GM19351 (cell line): Measurements from ENCODE around the gene CYTH4.

ENCODE experiments used
- ATAC-seq: cut with Tn5 transposase; IDR thresholded peaks from one replicate; pipeline ENCODE4 v1.9.1; 2021; ENCODE audit warnings: mild to moderate bottlenecking, moderate library complexity; ENCODE audit not compliant: unreplicated experiment

CYTH4 gene

DNA sequence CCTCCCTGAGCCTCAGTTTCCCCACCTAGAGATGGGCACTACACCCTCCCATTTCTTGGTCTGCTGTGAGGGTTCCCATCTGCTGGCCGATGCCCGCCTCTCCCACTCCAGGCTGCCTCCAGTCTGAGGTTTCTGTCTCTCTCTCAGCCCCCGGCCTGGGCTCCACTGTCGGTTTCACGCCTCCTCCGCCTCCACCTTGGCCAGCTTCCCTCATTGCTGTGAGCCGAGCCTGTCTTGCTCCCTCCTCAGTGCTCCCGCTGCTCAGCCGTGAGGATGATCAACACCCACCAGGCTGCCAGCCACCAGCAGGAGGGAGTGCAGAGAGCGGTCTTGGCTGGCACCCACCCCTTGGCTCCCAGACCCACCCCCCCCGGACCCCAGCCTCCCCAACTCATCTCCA lies 61.0 kb downstream of the CYTH4 start:
- no peak for ATAC-seq

DNA sequence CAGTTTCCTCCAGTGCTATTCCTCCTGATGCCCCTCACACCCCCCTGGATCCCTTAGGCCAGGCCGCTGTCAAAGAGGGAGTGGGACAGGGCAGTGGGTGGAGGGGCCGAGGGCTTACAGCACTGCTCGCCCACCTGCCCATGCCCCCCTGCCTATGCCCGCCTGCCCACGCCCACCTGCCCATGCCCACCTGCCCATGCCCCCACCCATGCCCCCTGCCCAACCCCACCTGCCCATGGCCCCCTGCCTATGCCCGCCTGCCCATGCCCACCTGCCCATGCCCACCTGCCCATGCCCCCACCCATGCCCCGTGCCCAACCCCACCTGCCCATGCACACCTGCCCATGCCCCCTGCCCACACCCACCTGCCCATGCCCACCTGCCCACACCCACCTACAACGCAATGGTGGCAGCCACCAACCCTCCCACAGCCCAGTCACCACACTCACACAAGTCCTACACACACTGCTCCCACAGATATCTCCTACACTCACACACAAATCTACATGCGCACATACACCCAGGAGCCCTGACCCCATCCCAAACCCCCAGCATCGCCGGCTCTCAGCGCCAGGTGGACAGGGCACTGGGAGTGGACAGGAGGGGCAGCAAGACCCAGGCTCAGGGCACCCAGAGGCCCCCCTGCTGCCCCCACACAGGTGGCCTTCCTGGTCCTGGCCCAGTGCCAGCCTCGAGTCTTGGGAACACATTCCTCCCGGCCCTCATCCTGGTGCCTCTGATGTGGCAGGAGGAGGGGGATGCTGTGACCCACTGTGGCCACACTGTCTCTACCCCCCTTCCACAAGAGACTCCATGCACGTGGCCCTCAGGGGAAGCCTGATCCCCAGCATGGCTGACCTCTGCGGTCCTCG lies 61.8 kb downstream of the CYTH4 start:
- no peak for ATAC-seq

DNA sequence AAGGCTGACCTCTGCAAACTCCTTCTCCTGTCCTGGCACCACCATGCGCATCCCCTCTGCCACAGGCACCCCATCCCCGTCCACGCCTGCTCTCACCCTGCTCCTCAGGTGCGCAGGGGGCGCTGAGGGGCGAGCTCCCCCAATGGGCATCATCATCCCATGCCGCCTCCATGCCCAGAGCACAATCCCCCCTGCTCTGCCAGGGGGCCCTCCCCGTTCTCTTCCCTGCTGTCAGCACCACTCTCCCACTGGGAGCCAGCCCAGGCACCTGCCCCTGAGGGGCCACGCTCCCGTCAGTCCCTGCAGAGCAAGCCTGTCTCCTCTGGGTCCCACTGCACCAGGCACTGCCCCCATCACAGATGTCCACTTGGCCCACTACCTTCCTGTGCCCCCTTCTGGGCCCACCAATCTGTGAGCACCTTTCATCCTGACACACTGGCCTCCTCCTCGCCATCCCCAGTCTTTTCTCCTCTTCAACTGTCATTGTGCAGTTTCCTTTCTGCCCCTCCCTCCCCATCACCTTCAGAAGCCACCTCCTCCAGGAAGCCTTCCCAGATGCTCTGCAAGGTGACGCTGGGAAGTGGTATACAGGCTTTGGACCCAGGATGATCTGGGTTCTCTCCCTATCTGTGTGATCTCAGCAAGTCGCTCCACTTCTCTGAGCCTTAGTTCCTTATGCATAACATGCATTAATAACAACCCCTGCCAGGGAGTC lies 62.6 kb downstream of the CYTH4 start:
- ATAC-seq: no peak

DNA sequence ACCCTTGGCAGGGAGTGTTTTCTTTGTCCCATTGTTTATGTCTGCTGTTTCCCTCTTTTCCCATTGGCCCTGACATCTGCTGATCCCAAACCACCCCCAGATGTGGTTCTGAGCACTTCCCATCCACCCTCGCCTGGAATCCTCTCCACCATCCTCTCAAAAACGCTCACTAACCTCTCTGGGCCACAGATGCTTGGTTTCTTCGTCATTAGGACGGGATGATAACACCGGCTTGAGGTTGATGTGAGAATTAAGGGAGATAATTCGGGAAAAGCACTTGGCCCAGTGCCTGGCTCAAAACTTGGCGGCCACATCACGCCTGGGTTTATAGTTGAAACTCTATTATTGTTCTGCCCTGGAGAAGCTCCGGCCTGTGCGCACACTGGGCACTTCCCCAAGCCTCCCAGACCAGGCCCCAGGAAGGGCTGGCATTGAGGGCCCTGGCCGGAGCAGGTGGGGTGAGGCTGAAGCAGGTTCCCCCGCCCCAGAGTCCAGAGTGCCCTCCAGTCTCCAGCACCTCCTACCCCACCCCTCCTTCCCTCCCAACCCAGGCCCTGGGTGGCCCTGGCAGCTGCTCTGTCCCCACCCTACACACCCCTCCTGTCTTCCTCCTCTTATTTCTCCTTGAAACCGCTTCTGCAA lies 63.7 kb downstream of the CYTH4 start:
- no peak for ATAC-seq

DNA sequence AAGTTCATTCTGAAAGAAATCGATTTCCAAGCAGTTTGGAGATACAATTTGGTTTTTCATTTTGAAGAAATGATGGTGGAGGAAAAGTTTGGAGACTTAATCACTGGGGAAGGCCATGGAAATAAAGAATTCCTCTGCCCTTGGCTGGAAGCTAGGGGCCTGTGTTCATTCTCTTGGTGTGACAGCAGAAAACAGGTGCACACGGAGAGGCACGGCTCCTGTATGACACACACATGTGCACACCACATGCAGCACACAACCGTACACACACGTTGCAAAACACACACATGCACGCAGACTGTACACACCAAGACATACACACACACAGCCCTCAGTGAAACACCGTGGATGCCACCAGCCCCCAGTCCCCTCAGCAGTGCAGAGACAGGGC lies 64.2 kb downstream of the CYTH4 start:
- no peak for ATAC-seq

DNA sequence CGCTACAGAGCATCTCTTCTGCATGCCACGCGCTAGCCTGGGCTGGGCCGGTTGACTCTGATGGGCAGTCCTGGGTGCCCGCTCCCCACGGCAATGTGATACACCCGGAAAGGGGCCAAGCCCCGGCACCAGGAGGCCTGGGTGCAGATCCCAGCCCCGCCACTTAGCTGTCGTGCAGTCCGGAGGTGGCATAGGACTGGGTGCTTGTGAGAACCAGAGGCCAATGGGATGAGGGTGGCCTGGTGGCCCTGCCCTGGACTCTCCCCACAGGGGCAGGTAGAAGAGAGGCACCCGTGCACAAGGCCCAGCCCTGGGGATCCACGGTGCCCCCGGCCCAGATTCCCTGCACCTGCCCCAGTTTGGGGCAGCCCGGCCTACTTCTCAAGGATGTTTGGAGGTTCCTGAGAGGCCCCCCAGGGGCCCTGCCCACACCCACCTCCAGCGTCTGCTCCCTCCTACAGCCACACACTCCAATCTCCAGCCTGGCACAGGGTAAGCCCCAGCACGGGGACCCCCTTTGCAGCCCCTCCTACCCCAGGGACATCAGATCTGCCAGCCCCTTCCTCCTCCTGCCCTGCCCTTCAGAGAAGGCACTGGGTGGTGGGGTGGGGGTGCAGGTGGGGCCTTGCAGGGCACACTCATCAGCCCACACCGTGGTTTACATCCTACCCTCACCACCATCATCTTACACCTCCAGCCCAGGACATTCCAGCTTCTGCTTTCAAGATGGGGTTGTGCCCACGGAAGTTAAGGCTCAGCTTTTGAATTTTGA lies 66.9 kb downstream of the CYTH4 start:
- ATAC-seq: no peak

DNA sequence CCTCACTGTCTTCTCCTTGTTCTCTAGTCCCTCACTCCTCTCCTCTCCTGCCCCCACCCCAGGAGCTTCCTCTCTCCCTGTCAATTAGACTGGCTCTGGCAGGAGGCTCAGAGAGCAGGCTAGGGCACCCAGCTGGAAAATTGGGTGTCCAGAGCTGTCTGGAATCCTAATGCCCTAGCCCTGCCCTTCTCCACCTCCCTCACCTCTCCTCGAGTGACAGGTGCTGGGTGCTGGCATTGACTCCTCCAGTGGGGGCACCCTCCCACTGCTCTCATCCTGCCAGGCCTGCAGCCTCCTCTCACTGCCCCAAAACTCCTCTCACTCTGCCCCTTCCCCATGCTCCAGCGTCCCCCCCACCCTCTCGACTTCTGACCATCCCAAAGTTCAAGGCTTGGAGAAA lies 68.9 kb downstream of the CYTH4 start:
- ATAC-seq: no peak

DNA sequence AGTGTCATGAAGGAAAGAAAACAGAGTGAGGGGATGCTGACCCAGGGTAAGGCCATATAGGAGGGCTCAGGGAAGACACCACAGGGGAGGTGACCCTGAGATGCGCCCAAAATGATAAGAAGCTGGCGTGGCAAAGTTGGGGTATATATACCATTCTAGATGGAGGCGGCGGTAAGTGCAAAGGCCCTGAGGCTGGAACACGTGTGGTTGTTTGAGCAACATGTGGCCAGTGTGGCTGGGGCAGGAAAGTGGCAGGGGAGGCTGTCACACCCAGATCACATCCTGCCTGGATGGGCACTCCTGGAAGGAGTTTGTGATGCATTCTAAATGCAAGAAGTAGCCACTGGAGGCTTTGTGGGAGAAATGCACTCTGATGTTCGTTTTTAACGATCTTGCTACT lies 70.2 kb downstream of the CYTH4 start:
- no peak for ATAC-seq

DNA sequence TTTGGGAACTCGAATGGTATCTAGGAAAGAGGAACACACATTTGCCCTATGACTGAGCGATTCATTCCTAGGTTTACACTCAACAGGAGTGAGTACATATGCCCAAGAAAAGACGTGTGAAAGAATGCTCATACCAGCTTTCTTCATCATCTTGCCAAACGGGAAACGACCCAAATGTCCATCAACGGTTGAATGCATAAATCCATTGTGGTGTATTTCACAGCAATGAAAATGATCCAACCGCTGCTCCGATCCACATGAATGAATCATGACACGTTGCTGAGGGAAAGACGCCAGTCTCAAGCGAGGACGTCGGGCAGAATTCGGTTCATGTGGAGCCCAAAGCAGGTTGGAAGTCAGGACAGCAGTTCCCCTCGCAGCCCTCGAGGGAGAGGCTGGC lies 71.5 kb downstream of the CYTH4 start:
- no peak for ATAC-seq

DNA sequence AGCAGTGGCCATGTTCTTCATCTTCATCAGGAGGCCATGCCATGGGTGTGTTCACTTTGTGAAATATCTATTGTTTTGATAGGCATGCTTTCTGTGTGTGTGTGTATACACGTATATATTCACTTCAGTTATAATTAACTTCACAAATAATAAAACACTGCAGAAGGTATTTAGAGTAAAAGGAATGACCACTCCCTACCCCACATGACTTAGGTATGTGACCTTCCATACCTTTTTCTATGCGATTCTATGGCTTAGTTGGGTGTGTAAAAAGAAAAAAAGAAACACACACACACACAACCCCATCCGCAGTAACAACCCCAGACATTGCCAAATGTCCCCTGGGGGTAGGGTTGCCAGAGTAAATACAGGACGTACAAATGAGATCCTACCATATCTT lies 72.0 kb downstream of the CYTH4 start:
- ATAC-seq: no peak

DNA sequence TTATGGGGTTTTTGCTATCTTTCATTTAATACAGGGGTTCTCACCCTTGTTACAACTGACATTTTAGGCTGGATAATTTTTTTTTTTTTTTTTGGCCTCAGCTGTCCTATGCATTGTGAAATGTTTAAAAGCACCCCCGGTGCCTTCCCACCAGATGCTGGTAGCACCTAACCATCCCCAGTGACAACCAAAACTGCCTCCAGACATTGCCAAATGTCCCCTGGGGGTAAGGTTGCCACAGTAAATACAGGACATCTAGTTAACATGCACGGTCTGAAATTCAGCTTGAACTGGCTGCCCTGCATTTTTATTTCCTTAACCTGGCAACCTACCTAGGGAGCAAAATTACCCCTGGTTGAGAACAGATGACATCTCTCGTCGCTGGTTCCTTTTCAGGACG lies 72.4 kb downstream of the CYTH4 start:
- no peak for ATAC-seq

DNA sequence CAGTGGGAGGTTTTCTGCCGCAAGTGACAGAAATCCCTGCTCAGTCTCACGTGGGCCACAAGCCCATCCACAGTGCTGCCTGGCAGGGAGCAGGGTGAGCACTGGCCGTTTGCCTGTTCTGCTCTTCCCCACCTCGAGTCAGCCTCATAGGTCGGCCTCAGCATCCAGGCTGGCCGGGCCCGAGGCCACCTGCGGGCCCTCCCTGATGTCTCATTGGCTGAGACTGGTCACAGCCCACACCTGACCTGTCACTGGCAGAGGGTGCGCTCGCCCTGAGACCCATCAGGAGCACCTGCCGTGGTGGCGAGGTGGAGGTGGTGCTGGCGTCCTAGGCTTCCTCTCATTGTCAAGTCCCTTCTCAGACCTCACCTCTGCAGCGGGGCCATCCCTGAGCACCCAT lies 72.9 kb downstream of the CYTH4 start:
- no peak for ATAC-seq

DNA sequence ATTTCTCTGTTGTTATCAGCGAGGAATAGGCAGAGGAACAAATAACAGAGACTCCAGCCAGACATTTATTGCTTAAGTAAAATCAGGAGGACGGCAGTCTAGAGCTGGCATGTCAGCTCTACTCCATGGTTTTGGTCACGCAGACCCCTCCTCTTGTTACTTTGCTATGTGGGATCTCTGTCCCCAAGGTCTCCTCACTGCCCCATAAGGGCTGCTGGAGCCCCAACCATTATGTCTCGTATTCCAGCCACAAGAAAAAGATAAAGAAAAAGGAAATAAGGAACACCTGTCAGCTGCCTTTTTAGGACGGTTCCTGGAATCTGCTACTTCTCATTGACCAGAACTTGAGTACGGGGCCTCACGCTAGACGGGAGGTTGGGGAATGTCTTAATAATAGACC lies 74.6 kb downstream of the CYTH4 start:
- ATAC-seq: no peak

DNA sequence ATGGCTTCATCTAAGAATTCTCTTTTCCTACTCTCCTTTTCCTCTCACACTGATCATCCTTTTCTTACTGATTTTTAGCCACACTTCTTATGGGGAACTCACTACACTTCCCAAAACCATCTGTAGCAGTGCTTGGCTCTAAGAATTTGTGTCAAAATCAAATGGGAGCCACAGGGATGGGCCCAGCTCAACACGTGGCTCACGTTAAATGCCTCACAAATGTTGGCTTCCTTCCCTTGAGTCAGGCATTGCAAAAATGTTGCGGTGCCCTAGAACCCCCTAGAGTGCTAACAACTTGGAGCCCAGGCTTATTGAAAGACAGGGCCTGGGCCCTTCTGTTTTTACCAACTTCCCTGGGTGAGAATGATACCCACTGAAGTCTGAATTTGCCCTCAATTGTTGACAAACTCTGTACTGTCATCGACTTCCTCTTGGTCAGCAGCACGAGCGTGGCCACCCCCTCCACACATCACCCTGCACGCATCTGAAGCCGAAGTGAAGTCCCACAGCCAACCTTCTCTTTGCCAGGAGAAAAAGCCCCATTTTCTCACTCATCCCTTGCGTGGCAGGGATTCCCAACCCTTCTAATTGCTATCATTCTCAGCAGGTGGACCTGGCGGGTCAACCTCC lies 75.3 kb downstream of the CYTH4 start:
- ATAC-seq: no peak

DNA sequence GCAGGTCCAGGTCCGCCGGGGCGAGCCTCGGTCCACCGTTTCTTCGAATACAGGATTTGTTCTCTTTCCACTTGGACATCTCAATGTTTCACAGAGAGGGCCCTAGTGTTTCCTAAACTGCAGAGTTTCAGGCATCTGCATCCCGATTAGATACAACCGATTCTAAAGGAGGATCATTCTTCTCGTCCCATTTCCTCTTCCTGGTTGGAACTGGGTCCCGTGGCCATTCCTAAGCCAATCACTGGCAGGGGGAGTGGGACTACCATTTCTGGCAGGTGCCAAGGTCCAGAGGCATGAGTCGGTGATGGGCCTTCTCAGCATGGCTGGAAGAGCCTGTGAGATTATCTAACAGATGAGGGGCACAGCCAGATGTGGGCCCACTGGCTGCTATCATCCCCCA lies 76.1 kb downstream of the CYTH4 start:
- no peak for ATAC-seq

DNA sequence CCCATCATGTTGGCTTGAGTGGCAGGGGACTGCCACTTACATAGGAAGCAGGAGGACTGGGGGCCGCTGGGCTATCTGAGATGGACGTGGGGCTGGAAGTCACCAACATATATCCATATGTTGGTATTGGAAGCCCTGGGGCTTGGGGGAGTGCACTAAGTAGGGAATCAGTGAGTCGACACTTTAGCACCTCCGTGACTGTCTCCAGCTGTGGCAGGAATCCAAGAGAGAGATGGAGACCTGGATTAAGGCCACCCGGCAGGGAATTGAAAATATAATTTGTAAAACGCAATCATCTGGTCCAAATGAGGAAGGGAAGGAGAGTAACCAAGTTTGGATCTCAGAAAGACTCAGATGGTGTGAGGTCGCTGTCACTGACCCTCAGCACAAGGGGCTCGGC lies 76.6 kb downstream of the CYTH4 start:
- ATAC-seq: no peak

DNA sequence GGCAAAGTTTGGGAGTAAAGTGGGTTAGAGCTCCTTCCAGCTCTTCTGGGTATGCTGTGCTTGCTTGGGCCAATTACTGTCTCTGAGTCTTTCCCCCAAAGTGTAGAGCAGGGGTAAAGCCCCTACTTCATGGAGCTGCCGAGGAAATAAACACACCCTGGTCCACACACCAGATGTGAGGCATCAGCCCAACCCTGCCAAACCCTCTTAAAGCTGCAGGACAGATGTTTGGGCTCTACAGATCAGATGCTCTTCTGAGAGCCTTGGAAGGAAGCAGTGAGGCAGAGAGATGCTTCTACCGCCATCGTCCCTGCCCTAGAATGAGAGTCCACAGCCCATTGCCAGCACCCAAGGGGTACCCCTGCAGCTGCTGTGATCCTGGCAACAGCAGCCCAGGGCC lies 80.3 kb downstream of the CYTH4 start:
- ATAC-seq: no peak

DNA sequence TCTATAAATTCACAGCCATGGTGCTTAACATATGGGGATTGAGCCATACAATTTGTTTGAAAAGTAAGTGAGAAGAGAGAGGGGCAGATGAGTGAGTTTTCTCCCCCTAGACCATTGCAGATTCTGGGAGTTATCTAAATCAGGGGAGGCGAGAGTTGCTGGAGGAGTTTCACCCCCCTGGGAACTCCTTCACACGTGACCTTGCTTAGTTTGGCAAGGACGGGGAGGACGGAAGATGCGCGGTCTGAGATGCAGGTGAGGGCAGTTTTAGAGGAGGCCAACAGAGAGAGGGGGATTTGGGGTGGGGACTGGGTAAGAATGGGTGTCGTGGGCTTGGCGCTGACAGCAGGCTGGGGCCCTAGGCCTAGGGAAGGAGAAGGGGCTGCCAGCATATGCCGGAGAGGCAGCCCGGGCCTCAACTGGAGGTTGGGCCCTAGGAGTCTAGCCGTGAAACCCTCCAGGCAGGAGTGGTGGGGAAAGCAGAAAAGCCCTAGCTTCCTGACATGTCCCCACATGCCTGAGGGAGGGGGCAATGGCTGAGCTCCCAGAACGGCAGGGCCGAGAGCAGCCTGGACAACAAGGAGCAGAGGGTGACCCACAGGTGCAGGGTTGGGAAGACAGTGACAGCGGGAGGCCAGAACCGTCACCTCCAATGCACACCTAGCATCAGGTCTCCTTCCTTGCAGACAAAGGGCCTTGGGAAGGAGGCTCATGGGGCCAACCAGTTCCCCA lies 81.1 kb downstream of the CYTH4 start:
- no peak for ATAC-seq
